Smooth muscle cell of the brain vasculature (primary cell): Measurements from ENCODE around the gene PRAMEF20.

Source experiments
- DNase-seq: peaks from one replicate; pipeline ENCODE4 v3.0.0-alpha.2; 2012; ENCODE audit warnings: low read depth, low spot score

The PRAMEF20 gene

GRCh38 chr1:13462682-13463081 lies 52.4 kb downstream of the PRAMEF20 start:
- DNase-seq = no peak

- no peak for DNase-seq
Observed at GRCh38 chr1:13465515-13465914, 55.3 kb downstream of the PRAMEF20 start.

- DNase-seq = no peak
Observed at GRCh38 chr1:13469343-13469742, 59.1 kb downstream of the PRAMEF20 start.
